ENCODE measurements around the gene ECHS1. TPM values are rescaled to one million over a fixed set of nuclear protein-coding genes. Genes with fewer than 3 reads are reported as not detected.
"Not testable (repeated sequence)": the region's sequence is repeated elsewhere in the genome, so short reads cannot be mapped to it uniquely, and the experiment has no call there.

Gene ECHS1
- total and polyA plus RNA-seq, 8 donors: 71.0 to 87.1 (median 76.7) TPM

DNA sequence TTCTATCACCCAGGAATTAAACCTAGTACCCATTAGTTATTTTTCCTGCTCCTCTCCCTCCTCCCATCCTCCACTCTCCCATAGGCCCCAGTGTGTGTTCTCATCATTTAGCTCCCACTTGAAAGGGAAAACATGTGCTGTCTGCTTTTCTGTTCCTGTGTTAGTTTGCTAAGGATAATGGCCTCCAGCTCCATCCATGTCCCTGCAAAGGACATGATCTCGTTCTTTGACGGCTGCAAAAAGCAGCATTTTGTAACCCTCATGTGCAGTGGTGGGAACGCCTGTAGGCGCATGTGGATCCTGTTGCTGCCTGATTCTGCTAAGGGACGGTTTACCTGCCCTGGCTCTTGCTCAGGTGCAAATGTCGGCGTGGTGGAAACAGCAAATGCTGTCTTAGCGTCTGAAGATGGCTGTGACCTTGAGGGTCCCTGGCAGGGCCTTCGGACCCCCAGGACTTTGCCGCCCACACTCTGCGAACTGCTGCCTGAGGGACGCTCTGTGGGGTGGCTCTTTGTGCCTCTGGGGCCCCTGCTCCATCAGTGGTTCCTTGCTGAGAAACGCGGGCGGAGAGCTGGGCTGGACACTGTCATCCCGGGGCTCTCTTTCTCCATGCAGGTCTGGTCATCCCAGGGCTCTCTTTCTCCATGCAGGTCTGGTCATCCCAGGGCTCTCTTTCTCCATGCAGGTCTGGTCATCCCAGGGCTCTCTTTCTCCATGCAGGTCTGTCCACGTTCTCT lies 15.2 kb upstream of the ECHS1 start:
- intact Hi-C loops (cut with DNase I): no loop called here
- no peaks in the 10 kb centered on the region for H3K27me3 ChIP-seq
- TF ChIP-seq CTCF (IDR thresholded peaks at IDR 0.05): no peak
- no peak overlapping the region for H3K4me3 ChIP-seq
- H3K4me1 ChIP-seq: peaks cover 0 to 11% of the 10 kb centered on the region in 2 donors
- no peak for ATAC-seq
- H3K36me3 ChIP-seq: peaks cover 0 to 6% of the 10 kb centered on the region in 2 donors
- H3K27ac ChIP-seq: peak overlapping the region in 1 of 2 donors; percentile 60
- DNase-seq: no peak
- no peaks in the 10 kb centered on the region for H3K9me3 ChIP-seq

DNA sequence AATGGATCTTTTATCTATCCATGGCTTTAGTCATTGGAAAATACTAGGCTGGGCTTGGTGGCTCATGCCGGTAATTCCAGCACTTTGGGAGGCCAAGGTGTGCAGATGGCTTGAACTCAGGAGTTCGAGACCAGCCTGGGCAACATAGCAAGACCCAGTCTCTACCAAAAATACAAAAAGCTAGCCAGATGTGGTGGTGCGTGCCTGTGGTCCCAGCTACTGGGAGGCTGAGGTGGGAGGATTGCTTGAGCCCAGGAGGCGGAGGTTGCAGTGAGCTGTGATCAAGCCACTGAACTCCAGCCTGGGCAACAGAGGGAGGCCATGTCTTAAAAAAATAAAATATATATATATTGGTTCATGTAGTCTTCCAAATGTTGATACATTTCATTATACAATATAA lies 13.8 kb upstream of the ECHS1 start:
- DNase-seq; H3K27ac ChIP-seq; H3K9me3 ChIP-seq; intact Hi-C loops (cut with DNase I); ATAC-seq; H3K36me3 ChIP-seq; H3K27me3 ChIP-seq; H3K4me3 ChIP-seq; H3K4me1 ChIP-seq: not testable (repeated sequence)

GRCh38 chr10:133385214-133385613 lies 12.1 kb upstream of the ECHS1 start:
- H3K4me3 ChIP-seq: no peak overlapping the region
- peaks cover 0 to 4% of the 10 kb centered on the region in 2 donors for H3K27me3 ChIP-seq
- no peak overlapping the region for H3K27ac ChIP-seq
- peaks cover 0 to 12% of the 10 kb centered on the region in 2 donors for H3K4me1 ChIP-seq
- H3K36me3 ChIP-seq: peaks cover 0 to 6% of the 10 kb centered on the region in 2 donors
- no peak for TF ChIP-seq CTCF (IDR thresholded peaks at IDR 0.05)
- peak in 2 of 4 donors; percentile 13 to 50 for DNase-seq
- ATAC-seq: no peak
- no peaks in the 10 kb centered on the region for H3K9me3 ChIP-seq
- intact Hi-C loops (cut with DNase I): no loop called here

- no peak for ATAC-seq
- peak in 2 of 4 donors; percentile 24 to 40 for DNase-seq
- intact Hi-C loops (cut with DNase I): no loop called here
These were observed 10.9 kb upstream of the ECHS1 start for GRCh38 chr10:133384071-133384470.

DNA sequence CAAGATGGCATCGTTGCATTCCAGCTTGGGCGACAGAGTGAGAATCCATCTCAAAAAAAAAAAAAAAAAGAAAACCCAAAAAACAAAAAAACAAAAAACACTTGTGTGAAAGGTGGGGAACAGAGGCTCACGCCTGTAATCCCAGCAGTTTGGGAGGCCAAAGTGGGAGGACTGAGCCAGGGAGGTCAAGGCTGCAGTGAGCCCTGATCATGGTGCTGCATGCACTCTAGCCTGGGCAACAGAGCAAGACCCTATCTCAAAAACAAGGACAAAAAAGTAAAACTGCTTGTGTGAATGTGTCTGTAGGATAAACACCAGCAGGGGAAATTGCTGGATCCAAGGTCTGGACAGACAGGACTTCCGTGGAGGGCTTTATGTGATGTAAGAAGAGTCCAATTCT lies 10.4 kb upstream of the ECHS1 start:
- DNase-seq: no peak
- Histone ChIP-seq H3K36me3 (no peaks in the 10 kb centered on the region), H3K27ac (no peak overlapping the region), H3K9me3 (no peaks in the 10 kb centered on the region), H3K27me3 (peaks cover 0 to 16% of the 10 kb centered on the region in 2 donors), H3K4me1 (peaks cover 0 to 15% of the 10 kb centered on the region in 2 donors), H3K4me3 (no peak overlapping the region)
- no peak for ATAC-seq
- intact Hi-C loops (cut with DNase I): no loop called here
- no peak for TF ChIP-seq CTCF (IDR thresholded peaks at IDR 0.05)

More at GRCh38 chr10:133384071-133384470, 10.9 kb upstream of the ECHS1 start:
- Histone ChIP-seq H3K9me3 (no peaks in the 10 kb centered on the region), H3K4me3 (no peak overlapping the region), H3K36me3 (peaks cover 0 to 1% of the 10 kb centered on the region in 2 donors), H3K27ac (no peak overlapping the region), H3K27me3 (peaks cover 0 to 15% of the 10 kb centered on the region in 2 donors), H3K4me1 (peaks cover 0 to 14% of the 10 kb centered on the region in 2 donors)
- no peak for TF ChIP-seq CTCF (IDR thresholded peaks at IDR 0.05)
